Thoracic aorta (tissue), 2 donors: Measurements from ENCODE around the gene PEPD. TPM values are rescaled to one million over a fixed set of nuclear protein-coding genes. Genes with fewer than 3 reads are reported as not detected.

Source experiments
- ATAC-seq: fragments of 150-250 bp; one replicate; pipeline ENCODE4 v1.8.0; 2017; ENCODE audit warnings: low read depth; ENCODE audit not compliant: insufficient number of reproducible peaks, low FRiP score
- DNase-seq: peaks from one replicate; pipeline ENCODE4 v3.0.0-alpha.2; 2020; ENCODE audit warnings: low spot score
- H3K27ac ChIP-seq, 2 donors: fragments of 200-600 bp; sonication (generic); 1 replicate in 1 of 2; 2 replicates in 1 of 2; pipeline ENCODE4 v1.5.1; 2016; ENCODE audit warnings: mild to moderate bottlenecking in 2 of 2, moderate library complexity in 2 of 2
- H3K27me3 ChIP-seq: fragments of 200-600 bp; sonication (generic); replicated peaks from 2 replicates; pipeline ENCODE4 v1.6.0; 2016; ENCODE audit warnings: mild to moderate bottlenecking; ENCODE audit not compliant: insufficient read depth
- H3K36me3 ChIP-seq: fragments of 200-600 bp; sonication (generic); one replicate; pipeline ENCODE4 v1.5.1; 2016
- H3K4me1 ChIP-seq, 2 donors: fragments of 200-600 bp; sonication (generic); 1 replicate in 1 of 2; 2 replicates in 1 of 2; pipeline versions ENCODE4 v1.5.1 to v1.6.0; 2016; ENCODE audit warnings: low read depth in 2 of 2, mild to moderate bottlenecking in 1 of 2; ENCODE audit not compliant: control insufficient read depth in 1 of 2
- H3K4me3 ChIP-seq: fragments of 200-600 bp; sonication (generic); 2 replicates; pipeline ENCODE4 v1.5.1; 2016; ENCODE audit warnings: mild to moderate bottlenecking
- H3K9me3 ChIP-seq: fragments of 200-600 bp; sonication (generic); 2 replicates; pipeline ENCODE4 v1.5.1; 2016
- total RNA-seq, 2 donors: library from RNA; depleted of rRNA; stranded (reverse); fragments of >200 nt; gene quantifications; one replicate each; pipeline versions ENCODE4 v1.1.0 to v1.2.3, GENCODE V29; 2016
- TF ChIP-seq, protein P1 (sequence below): fragments of 200-600 bp; sonication (generic); IDR thresholded peaks from one replicate; pipeline ENCODE4 v1.5.1; 2019; ENCODE audit warnings: antibody characterized with exemption

Gene PEPD
- total RNA-seq, 2 donors from 2014 or later: 48.7 to 70.9 TPM

GRCh38 chr19:33414667-33415605, 106.7 kb downstream of the PEPD start:
- TF ChIP-seq, protein P1, sequence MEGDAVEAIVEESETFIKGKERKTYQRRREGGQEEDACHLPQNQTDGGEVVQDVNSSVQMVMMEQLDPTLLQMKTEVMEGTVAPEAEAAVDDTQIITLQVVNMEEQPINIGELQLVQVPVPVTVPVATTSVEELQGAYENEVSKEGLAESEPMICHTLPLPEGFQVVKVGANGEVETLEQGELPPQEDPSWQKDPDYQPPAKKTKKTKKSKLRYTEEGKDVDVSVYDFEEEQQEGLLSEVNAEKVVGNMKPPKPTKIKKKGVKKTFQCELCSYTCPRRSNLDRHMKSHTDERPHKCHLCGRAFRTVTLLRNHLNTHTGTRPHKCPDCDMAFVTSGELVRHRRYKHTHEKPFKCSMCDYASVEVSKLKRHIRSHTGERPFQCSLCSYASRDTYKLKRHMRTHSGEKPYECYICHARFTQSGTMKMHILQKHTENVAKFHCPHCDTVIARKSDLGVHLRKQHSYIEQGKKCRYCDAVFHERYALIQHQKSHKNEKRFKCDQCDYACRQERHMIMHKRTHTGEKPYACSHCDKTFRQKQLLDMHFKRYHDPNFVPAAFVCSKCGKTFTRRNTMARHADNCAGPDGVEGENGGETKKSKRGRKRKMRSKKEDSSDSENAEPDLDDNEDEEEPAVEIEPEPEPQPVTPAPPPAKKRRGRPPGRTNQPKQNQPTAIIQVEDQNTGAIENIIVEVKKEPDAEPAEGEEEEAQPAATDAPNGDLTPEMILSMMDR: no peak
- no peak overlapping the region for H3K4me3 ChIP-seq
- H3K4me1 ChIP-seq: no peaks in the 10 kb centered on the region
- H3K9me3 ChIP-seq: no peaks in the 10 kb centered on the region
- no peaks in the 10 kb centered on the region for H3K36me3 ChIP-seq
- no peaks in the 10 kb centered on the region for H3K27me3 ChIP-seq
- H3K27ac ChIP-seq: no peak overlapping the region
- DNase-seq (no peak), ATAC-seq (no peak)

DNA sequence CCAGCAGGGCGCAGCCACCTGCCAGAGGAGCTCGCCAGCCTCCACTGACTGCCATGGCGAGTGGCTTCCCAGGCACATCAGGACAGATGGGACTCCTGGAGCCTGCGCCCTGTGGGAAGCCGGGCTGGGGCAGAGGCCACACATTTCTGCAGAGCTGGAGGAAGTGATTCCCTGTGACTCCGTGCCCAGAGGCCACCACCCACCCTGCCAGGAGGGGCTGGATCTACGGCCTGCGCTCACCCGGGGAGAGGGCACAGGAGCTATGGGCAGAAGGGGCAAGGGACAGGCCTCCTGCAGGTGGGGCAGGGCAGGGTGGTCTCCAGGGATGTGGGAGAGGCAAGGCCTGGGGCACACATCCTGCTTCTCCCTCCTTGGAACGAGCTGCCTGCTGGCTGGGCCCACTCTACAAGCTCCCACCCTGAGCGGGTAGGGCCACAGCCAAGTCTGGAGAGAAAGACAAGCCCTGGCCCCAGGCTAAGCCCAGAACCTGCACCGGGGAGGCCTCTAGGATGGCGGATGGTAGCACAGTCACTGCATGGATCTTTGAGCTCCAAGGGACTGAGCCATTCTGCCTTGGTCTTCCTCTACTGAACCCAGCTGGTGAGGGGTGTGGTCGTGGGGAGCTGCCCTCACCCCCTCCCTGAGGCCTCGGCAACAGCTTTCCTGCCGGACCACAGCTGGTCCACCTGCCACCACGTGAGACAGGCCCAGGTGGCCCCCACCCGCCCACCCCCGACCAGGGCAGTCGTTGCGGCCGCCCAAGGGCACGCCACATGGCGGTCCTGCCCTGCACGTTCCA, 107.5 kb downstream of the PEPD start:
- H3K27ac ChIP-seq: no peak overlapping the region
- H3K27me3 ChIP-seq: no peaks in the 10 kb centered on the region
- H3K36me3 ChIP-seq: no peaks in the 10 kb centered on the region
- DNase-seq: no peak
- H3K9me3 ChIP-seq: no peaks in the 10 kb centered on the region
- H3K4me1 ChIP-seq: no peaks in the 10 kb centered on the region
- no peak for ATAC-seq
- TF ChIP-seq, protein P1: no peak
- no peak overlapping the region for H3K4me3 ChIP-seq

DNA sequence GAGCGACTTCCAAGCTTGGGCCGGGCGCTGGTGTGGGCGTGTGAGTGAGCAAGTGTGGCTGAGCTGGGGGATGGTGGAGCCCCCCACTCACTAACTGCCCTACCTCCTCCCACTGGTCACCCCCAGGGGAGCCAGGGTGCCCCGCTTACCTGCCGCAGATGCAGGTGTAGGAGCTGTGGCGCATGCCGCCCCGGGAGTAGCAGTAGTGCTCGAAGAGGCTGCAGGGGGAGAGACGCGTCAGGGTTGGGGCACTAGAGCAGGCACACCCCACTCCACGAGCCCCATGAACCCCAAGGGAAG, 108.2 kb downstream of the PEPD start:
- ATAC-seq (no peak), DNase-seq (no peak)
- Histone ChIP-seq H3K27ac (no peak overlapping the region), H3K4me1 (no peaks in the 10 kb centered on the region), H3K27me3 (no peaks in the 10 kb centered on the region), H3K36me3 (no peaks in the 10 kb centered on the region), H3K4me3 (no peak overlapping the region), H3K9me3 (no peaks in the 10 kb centered on the region)
- TF ChIP-seq, protein P1: no peak

- DNase-seq: no peak
- no peaks in the 10 kb centered on the region for H3K36me3 ChIP-seq
Observed at GRCh38 chr19:33412601-33413425, 108.8 kb downstream of the PEPD start.

More at GRCh38 chr19:33412601-33413425, 108.8 kb downstream of the PEPD start:
- no peaks in the 10 kb centered on the region for H3K4me1 ChIP-seq
- no peak for ATAC-seq
- no peak overlapping the region for H3K27ac ChIP-seq
- no peaks in the 10 kb centered on the region for H3K9me3 ChIP-seq
- no peaks in the 10 kb centered on the region for H3K27me3 ChIP-seq
- H3K4me3 ChIP-seq: no peak overlapping the region
- TF ChIP-seq, protein P1: no peak
